MCF 10A (cell line): ENCODE measurements around the gene POLR1D. TPM values are rescaled to one million over a fixed set of nuclear protein-coding genes. Genes with fewer than 3 reads are reported as not detected.

Experiments used
- BruUV-seq: library from RNA; stranded (reverse); fragments of 400-500 nt; replicated peaks from 2 replicates; lab custom pipeline; 2021; lab: Mats Ljungman, UMichigan
- CTCF ChIA-PET: fragments of 300-600 bp; sonication (Branson Sonifier 250); formaldehyde crosslinking; extraction: SDS; loops from one replicate; lab custom pipeline; 2021; ENCODE audit warnings: antibody characterized with exemption, inconsistent platforms; lab: Yijun Ruan, JAX
- POLR2A ChIA-PET: fragments of 300-600, 350-650 bp; sonication (Branson Sonifier 250); formaldehyde crosslinking; extraction: SDS; loops from one replicate; lab custom pipeline; 2020; ENCODE audit warnings: antibody characterized with exemption, inconsistent platforms; lab: Yijun Ruan, JAX
- DNase-seq: peaks from one replicate; pipeline ENCODE4 v3.0.0-alpha.2; 2018; ENCODE audit not compliant: unreplicated experiment
- H3K27ac Mint-ChIP-seq: one replicate; pipeline ENCODE4 v1.8.0; 2022; ENCODE audit warnings: mild to moderate bottlenecking, low read depth, mixed read lengths; ENCODE audit not compliant: unreplicated experiment
- H3K27me3 Mint-ChIP-seq: one replicate; pipeline ENCODE4 v1.8.0; 2022; ENCODE audit warnings: mixed read lengths; ENCODE audit not compliant: insufficient read depth, unreplicated experiment
- H3K36me3 Mint-ChIP-seq: one replicate; pipeline ENCODE4 v1.8.0; 2022; ENCODE audit warnings: mild to moderate bottlenecking, moderate library complexity, mixed read lengths; ENCODE audit not compliant: insufficient read depth, unreplicated experiment
- H3K4me1 Mint-ChIP-seq: one replicate; pipeline ENCODE4 v1.8.0; 2022; ENCODE audit warnings: mixed read lengths; ENCODE audit not compliant: insufficient read depth, unreplicated experiment
- H3K4me3 Mint-ChIP-seq: one replicate; pipeline ENCODE4 v1.8.0; 2022; ENCODE audit warnings: mild to moderate bottlenecking, moderate library complexity, mixed read lengths; ENCODE audit not compliant: unreplicated experiment
- H3K9me3 Mint-ChIP-seq: one replicate; pipeline ENCODE4 v1.8.0; 2022; ENCODE audit warnings: mixed read lengths; ENCODE audit not compliant: unreplicated experiment
- intact Hi-C: fragments of 100-400 bp; cut with micrococcal nuclease; formaldehyde crosslinking; loops from 2 replicates; pipeline ENCODE4 v1.14.1; 2022
- total RNA-seq: library from RNA; stranded (reverse); gene quantifications from 2 replicates; pipeline ENCODE4 v1.2.3, GENCODE V29; 2022
- TF ChIP-seq, protein P1 (sequence below): fragments of 200-600 bp; IDR thresholded peaks from one replicate; pipeline ENCODE4 v1.8.0; 2022; ENCODE audit warnings: antibody characterized with exemption, mild to moderate bottlenecking; ENCODE audit not compliant: unreplicated experiment

Gene POLR1D
- total RNA-seq, 1 experiment from 2014 or later = 146 TPM

GRCh38 chr13:27643334-27644132, 21.8 kb downstream of the POLR1D start:
- Mint-ChIP-seq H3K27ac (peak overlapping the region; percentile 28), H3K9me3 (no peaks in the 10 kb centered on the region), H3K27me3 (no peaks in the 10 kb centered on the region), H3K36me3 (peaks cover 8% of the 10 kb centered on the region), H3K4me1 (peaks cover 35% of the 10 kb centered on the region), H3K4me3 (no peak overlapping the region)
- intact Hi-C loops = no loop called here
- POLR2A ChIA-PET = interaction anchor here (0.8 to 7.5 kb wide), 10 partner anchors 8 to 341 kb away, joined by 3 to 108 read pairs (median 4); partner anchors contain the start of genes LNX2, MTIF3 and POLR1D
- TF ChIP-seq, protein P1, sequence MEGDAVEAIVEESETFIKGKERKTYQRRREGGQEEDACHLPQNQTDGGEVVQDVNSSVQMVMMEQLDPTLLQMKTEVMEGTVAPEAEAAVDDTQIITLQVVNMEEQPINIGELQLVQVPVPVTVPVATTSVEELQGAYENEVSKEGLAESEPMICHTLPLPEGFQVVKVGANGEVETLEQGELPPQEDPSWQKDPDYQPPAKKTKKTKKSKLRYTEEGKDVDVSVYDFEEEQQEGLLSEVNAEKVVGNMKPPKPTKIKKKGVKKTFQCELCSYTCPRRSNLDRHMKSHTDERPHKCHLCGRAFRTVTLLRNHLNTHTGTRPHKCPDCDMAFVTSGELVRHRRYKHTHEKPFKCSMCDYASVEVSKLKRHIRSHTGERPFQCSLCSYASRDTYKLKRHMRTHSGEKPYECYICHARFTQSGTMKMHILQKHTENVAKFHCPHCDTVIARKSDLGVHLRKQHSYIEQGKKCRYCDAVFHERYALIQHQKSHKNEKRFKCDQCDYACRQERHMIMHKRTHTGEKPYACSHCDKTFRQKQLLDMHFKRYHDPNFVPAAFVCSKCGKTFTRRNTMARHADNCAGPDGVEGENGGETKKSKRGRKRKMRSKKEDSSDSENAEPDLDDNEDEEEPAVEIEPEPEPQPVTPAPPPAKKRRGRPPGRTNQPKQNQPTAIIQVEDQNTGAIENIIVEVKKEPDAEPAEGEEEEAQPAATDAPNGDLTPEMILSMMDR = no peak
- BruUV-seq = no TSS peak
- CTCF ChIA-PET = interaction anchor here (0.6 to 1.6 kb wide), 2 partner anchors 184 to 187 kb away, joined by 3 to 9 read pairs; no protein-coding TSS in a partner anchor
- DNase-seq = no peak

GRCh38 chr13:27644302-27644701, 22.6 kb downstream of the POLR1D start:
- TF ChIP-seq, protein P1 = no peak
- intact Hi-C loops = no loop called here
- Mint-ChIP-seq H3K9me3 (no peaks in the 10 kb centered on the region), H3K27me3 (no peaks in the 10 kb centered on the region), H3K4me3 (no peak overlapping the region), H3K36me3 (peaks cover 14% of the 10 kb centered on the region), H3K4me1 (peaks cover 29% of the 10 kb centered on the region), H3K27ac (no peak overlapping the region)
- BruUV-seq = no TSS peak
- DNase-seq = peak; percentile 2
- CTCF ChIA-PET = interaction anchor here (0.6 to 2.4 kb wide), 3 partner anchors 182 to 1841 kb away, joined by 3 to 7 read pairs (median 3); no protein-coding TSS in a partner anchor
- POLR2A ChIA-PET = interaction anchor here (1.1 to 7.5 kb wide), 7 partner anchors 9 to 217 kb away, joined by 3 to 108 read pairs (median 5); partner anchors contain the start of genes LNX2, MTIF3 and POLR1D

- no peak for DNase-seq
These were observed 28.6 kb downstream of the POLR1D start for GRCh38 chr13:27650312-27650711.

More at GRCh38 chr13:27650312-27650711, 28.6 kb downstream of the POLR1D start:
- Mint-ChIP-seq H3K4me1 (peaks cover 5% of the 10 kb centered on the region), H3K27me3 (no peaks in the 10 kb centered on the region), H3K4me3 (no peak overlapping the region), H3K9me3 (no peaks in the 10 kb centered on the region), H3K27ac (no peak overlapping the region), H3K36me3 (peaks cover 47% of the 10 kb centered on the region)
- BruUV-seq = no TSS peak
- CTCF ChIA-PET = interaction anchor here (0.6 to 1.5 kb wide), 5 partner anchors 8 to 335 kb away, joined by 3 read pairs; no protein-coding TSS in a partner anchor
- POLR2A ChIA-PET = interaction anchor here (1.1 to 2.4 kb wide), 3 partner anchors 12 to 29 kb away, joined by 3 to 9 read pairs (median 4); partner anchors contain the start of gene LNX2
- intact Hi-C loops = no loop called here
- TF ChIP-seq, protein P1 = no peak
